Smooth muscle cell (in vitro differentiated cells): ENCODE data around the gene PCNX1. TPM values are rescaled to one million over a fixed set of nuclear protein-coding genes. Genes with fewer than 3 reads are reported as not detected.
A peak's percentile ranks its signal among the peaks of the same experiment; 100 is the strongest.

Experiments
- DNase-seq: peaks from one replicate; lab custom pipeline; 2025; ENCODE audit not compliant: unreplicated experiment; lab: John Stamatoyannopoulos, UW
- H2AFZ ChIP-seq: fragments of 200-600 bp; sonication (generic); 2 replicates; pipeline ENCODE4 v1.6.0; 2016; ENCODE audit warnings: antibody characterized with exemption, low read depth, mild to moderate bottlenecking
- H3F3A ChIP-seq: fragments of 200-600 bp; sonication (generic); 2 replicates; pipeline ENCODE4 v1.6.0; 2017; ENCODE audit warnings: antibody characterized with exemption, low read depth
- H3K27ac ChIP-seq: fragments of 200-600 bp; sonication (generic); 2 replicates; pipeline ENCODE4 v1.5.1; 2016; ENCODE audit warnings: low read depth, mild to moderate bottlenecking
- H3K27me3 ChIP-seq: fragments of 200-600 bp; sonication (generic); 2 replicates; pipeline ENCODE4 v1.6.1; 2016; ENCODE audit warnings: low read depth, mild to moderate bottlenecking
- H3K36me3 ChIP-seq: fragments of 200-600 bp; sonication (generic); 2 replicates; pipeline ENCODE4 v1.5.1; 2016; ENCODE audit warnings: low read depth
- H3K4me1 ChIP-seq: fragments of 200-600 bp; sonication (generic); 2 replicates; pipeline ENCODE4 v1.5.1; 2016; ENCODE audit warnings: low read depth
- H3K4me2 ChIP-seq: fragments of 200-600 bp; sonication (generic); 2 replicates; pipeline ENCODE4 v1.6.0; 2016; ENCODE audit warnings: mild to moderate bottlenecking
- H3K4me3 ChIP-seq: fragments of 200-600 bp; sonication (generic); 2 replicates; pipeline ENCODE4 v1.5.1; 2016; ENCODE audit warnings: mild to moderate bottlenecking
- H3K79me2 ChIP-seq: fragments of 200-600 bp; sonication (generic); 2 replicates; pipeline ENCODE4 v1.6.0; 2016; ENCODE audit warnings: low read depth, mild to moderate bottlenecking
- H3K9ac ChIP-seq: fragments of 200-600 bp; sonication (generic); 2 replicates; pipeline ENCODE4 v1.6.0; 2016; ENCODE audit warnings: low read depth
- H3K9me3 ChIP-seq: fragments of 200-600 bp; sonication (generic); replicated peaks from 2 replicates; pipeline ENCODE4 v1.5.1; 2016; ENCODE audit warnings: low read depth
- H4K20me1 ChIP-seq: fragments of 200-600 bp; sonication (generic); 2 replicates; pipeline ENCODE4 v1.6.0; 2016; ENCODE audit warnings: low read depth
- WGBS: methylation state at CpG from one replicate; pipeline ENCODE4 v1.1.7; 2016; ENCODE audit warnings: low lambda C conversion rate; 5-methylcytosine and 5-hydroxymethylcytosine counted together
- polyA plus RNA-seq: library from polyadenylated mRNA; unstranded; fragments of >200 nt; fragmentation: Nextera tagmentation; extraction: Ambion mirVana; gene quantifications from 2 replicates; pipeline ENCODE4 v1.2.1, GENCODE V29; 2016
- total RNA-seq: library from RNA; depleted of rRNA; stranded (reverse); fragments of >200 nt; gene quantifications from 2 replicates; pipeline ENCODE4 v1.2.3, GENCODE V29; 2014
- TF ChIP-seq, protein P1 (sequence below): fragments of 200-600 bp; sonication (generic); IDR thresholded peaks from 2 replicates; pipeline ENCODE4 v1.5.1; 2017; ENCODE audit warnings: borderline replicate concordance, mild to moderate bottlenecking, antibody characterized with exemption; ENCODE audit not compliant: insufficient read depth, poor library complexity, severe bottlenecking

PCNX1 gene
- total and polyA plus RNA-seq, 2 experiments from 2014 or later: 12.2 to 68.2 TPM

GRCh38 chr14:70887207-70887681 lies 20.0 kb upstream of the PCNX1 start:
- Histone ChIP-seq H3K4me2 (peak overlapping the region; percentile 76), H3K79me2 (no peaks in the 10 kb centered on the region), H3K27me3 (no peaks in the 10 kb centered on the region), H3K36me3 (no peaks in the 10 kb centered on the region), H3K9me3 (no peaks in the 10 kb centered on the region), H3K9ac (peak overlapping the region; percentile 72), H3K4me3 (no peak overlapping the region), H3K4me1 (peaks cover 14% of the 10 kb centered on the region), H4K20me1 (no peaks in the 10 kb centered on the region), H3K27ac (peak overlapping the region; percentile 93), H2AFZ (peak overlapping the region; percentile 23), H3F3A (peaks cover 10% of the 10 kb centered on the region)
- DNase-seq: no peak
- 45% methylated on average over 3 of the region's 3 CpGs for WGBS
- TF ChIP-seq, protein P1, sequence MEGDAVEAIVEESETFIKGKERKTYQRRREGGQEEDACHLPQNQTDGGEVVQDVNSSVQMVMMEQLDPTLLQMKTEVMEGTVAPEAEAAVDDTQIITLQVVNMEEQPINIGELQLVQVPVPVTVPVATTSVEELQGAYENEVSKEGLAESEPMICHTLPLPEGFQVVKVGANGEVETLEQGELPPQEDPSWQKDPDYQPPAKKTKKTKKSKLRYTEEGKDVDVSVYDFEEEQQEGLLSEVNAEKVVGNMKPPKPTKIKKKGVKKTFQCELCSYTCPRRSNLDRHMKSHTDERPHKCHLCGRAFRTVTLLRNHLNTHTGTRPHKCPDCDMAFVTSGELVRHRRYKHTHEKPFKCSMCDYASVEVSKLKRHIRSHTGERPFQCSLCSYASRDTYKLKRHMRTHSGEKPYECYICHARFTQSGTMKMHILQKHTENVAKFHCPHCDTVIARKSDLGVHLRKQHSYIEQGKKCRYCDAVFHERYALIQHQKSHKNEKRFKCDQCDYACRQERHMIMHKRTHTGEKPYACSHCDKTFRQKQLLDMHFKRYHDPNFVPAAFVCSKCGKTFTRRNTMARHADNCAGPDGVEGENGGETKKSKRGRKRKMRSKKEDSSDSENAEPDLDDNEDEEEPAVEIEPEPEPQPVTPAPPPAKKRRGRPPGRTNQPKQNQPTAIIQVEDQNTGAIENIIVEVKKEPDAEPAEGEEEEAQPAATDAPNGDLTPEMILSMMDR: no peak

DNA sequence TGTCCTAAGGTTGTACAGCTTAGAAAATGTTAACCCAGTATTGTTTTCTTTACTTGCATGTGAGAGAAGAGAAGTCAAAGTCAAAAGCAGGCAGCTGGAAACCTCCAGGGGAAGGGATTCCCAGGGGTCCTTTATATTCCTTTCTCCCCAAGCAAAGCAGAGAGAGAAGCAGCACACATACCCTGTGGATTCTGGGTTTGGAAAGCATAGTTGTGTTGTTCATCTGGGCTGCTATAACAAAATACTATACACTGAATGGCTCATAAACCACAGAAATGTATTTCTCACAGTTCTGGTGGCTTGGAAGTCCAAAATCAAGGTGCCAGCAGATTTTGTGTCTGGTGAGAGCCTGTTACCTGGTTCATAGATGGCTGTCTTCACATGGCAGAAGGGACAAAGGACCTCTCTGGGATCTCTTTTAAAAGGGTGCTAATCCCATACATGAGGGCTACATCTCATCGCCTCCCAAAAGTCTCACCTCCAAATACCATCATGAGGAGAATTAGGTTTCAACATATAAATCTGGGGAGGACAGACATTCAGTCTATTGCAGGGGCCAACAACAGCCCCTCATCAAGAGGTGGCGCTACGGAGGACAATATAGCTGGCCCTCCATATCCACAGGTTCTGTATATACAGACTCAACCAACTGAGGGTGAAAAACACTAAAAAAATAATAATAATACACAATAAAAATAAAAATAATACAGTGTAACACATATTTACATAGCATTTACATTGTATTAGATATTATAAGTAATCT lies 19.3 kb upstream of the PCNX1 start:
- WGBS: 81% methylated on average over 3 of the region's 3 CpGs
- no peaks in the 10 kb centered on the region for H3K9me3 ChIP-seq
- DNase-seq: no peak
- H3K36me3 ChIP-seq: no peaks in the 10 kb centered on the region
- peak overlapping the region; percentile 76 for H3K4me2 ChIP-seq
- no peak overlapping the region for H3K4me3 ChIP-seq
- H3F3A ChIP-seq: peaks cover 10% of the 10 kb centered on the region
- peak overlapping the region; percentile 23 for H2AFZ ChIP-seq
- peak overlapping the region; percentile 72 for H3K9ac ChIP-seq
- H3K4me1 ChIP-seq: peaks cover 14% of the 10 kb centered on the region
- no peaks in the 10 kb centered on the region for H4K20me1 ChIP-seq
- H3K79me2 ChIP-seq: no peaks in the 10 kb centered on the region
- TF ChIP-seq, protein P1: no peak
- no peaks in the 10 kb centered on the region for H3K27me3 ChIP-seq
- peak overlapping the region; percentile 93 for H3K27ac ChIP-seq

DNA sequence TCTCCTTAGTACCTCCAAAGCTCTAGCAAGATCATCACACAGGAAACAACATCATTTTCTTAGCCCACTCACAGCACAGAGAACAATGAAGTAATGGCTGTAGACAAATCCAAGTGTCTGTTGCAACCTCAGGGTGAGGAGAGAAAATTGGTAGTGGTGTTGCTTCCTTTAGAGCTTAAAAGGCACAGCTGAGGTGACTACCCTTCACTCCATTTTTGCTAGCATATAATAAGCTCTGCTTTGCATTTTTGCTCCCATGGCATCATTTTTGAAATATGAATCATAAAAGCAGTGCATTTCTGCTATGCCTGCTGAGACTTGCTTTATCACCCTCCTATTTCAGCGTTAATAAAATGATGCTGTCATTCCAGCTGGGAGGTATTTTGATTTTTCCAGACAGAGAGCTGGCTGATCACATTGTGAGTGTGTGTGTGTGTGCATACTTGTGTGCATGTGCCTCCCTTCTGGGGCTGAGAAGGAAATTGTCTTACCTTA lies 18.5 kb upstream of the PCNX1 start:
- H3K9ac ChIP-seq: peak overlapping the region; percentile 11
- H3K79me2 ChIP-seq: no peaks in the 10 kb centered on the region
- H3K9me3 ChIP-seq: no peaks in the 10 kb centered on the region
- no peaks in the 10 kb centered on the region for H3K36me3 ChIP-seq
- H3K4me1 ChIP-seq: peaks cover 14% of the 10 kb centered on the region
- TF ChIP-seq, protein P1: no peak
- no peak overlapping the region for H3K4me3 ChIP-seq
- H3K27me3 ChIP-seq: no peaks in the 10 kb centered on the region
- peak overlapping the region; percentile 93 for H3K27ac ChIP-seq
- H4K20me1 ChIP-seq: no peaks in the 10 kb centered on the region
- no peak overlapping the region for H2AFZ ChIP-seq
- H3F3A ChIP-seq: peaks cover 10% of the 10 kb centered on the region
- peak overlapping the region; percentile 46 for H3K4me2 ChIP-seq
- DNase-seq: no peak
- WGBS: 45% methylated on average over 1 of the region's 1 CpG
